GM19238 (cell line): ENCODE results near the gene TMEM132C.

Experiments
- DNase-seq: peaks from one replicate; pipeline ENCODE4 v3.0.0; 2011; ENCODE audit warnings: low spot score; ENCODE audit not compliant: insufficient read length

Gene TMEM132C

DNA sequence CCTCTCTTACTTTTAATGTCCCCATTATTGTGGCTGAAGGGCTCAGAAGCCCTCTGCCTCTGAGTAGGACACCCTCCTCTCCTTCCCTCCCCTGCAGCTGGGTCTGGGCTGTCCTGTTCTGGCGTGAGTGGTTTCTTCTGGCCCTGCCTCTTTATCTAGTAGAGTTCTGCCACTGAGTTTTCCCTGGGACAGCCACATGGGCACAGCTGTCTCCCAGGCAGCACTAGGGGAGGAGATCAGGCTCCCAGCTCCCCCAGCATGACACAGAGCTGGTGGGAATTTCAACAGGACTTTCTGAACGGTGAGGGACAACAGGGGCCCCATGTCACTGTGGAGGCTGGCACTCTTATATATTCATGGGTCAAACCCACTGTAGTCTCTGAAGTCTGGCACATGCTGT lies 21.4 kb downstream of the TMEM132C start:
- no peak for DNase-seq

DNA sequence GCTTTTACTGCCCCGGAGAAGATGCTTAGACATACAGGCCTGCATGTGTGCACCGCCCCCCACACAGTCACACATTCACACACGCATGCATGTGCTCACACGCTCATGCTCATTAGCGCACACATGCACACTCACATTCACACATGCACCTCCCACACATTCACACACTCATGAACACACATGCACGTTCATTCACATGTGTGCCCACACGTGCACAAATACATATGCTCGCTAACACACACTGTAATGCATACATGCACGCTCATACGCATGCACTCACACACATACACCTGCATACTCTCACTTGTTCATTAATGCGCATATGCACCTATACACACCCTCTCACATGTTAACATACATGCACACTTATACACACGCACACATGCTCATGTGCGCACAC lies 21.9 kb downstream of the TMEM132C start:
- DNase-seq = no peak

DNA sequence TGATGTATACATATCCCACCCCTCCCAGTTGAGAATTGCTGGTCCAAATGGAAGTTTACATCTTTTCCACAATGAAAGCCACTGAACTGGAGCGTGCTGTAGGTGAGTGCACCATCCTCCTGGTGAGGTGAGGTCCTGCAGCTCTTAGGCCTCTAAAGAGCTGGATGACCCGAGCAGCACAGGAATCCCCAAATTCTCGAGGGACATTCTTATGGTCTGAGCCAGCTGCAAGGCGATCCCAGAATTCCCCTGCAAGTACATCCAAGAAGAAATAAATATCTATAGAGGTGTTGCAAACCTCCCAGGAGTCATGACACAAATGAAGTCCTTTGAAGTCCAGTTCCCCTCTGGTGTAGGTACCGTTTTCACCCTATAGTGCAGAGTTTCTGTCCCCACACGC lies 24.0 kb downstream of the TMEM132C start:
- no peak for DNase-seq

DNA sequence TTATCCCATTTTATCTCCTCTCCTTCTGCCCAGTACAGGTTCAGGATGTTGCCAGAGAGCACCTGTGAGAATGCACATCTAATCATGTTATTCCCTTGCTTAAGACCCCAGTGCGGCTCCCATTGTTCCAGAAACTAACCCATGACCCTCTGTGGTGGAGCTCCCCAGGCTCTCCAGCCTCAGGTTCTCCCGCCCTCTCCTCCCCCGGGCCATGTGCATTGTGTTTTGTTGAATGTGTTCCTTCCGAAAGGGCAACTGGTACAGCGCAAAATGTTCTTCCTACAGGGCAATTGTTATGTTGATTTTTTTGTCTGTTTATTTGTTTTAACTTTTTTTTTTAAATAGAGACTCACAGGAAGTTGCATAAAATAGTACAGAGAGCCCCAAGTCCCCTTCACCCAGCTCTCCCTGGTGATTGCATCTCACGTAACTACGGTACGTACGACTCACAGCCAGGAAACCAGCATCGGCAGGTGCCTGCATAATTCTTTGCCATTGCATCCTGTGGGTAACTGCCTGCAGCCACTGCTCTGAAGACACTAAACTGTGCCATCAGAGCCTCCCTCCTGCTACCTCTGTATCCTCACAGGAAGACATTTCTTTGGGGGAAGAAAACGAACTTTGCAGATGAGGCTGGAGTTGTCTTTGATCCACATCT lies 31.2 kb downstream of the TMEM132C start:
- DNase-seq = no peak

DNA sequence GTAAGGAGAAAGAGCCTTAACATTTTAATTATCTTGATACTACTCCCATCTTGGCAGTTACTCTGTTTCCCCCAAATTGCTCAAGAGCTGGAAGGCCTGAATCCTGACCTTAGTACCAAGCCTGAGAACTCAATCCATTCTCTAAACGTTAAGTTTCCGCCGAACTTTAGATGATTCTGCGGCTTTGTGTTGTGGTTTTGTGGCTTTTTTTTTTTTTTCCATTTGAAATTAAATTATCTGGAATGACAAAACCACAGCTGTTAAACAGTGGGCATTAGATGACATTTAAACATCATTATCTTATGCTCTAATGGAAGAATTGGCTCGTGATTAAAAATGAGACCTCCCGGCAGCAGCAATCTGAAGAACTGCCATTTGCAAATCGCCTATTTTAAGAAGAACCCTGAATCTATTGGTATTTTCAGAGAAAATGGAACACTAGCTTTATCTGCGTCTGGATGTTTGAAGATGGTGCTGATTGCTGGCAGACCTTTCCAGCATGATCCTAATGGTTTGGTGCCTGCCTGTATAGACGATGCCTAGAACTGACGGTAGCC lies 38.4 kb downstream of the TMEM132C start:
- DNase-seq = no peak

DNA sequence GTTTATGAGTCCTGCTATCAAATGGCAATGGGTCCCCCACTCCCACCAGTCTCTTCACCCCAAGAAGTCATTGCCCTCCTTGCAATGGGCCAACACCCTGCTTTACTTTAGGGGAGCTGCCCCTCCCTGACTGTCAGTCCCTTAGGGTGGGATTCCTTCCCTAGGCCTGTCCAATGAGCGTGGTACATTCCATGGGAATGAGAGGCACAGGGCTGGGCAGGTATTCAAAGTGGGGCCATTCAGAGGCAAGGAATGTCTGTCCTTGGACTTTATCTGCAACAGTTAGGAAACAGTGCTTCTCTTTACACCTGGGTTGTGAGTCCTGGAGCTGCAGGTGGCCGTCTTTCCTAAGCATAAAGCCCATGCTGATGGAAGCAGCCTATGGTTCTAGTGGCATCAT lies 40.8 kb downstream of the TMEM132C start:
- DNase-seq = no peak

DNA sequence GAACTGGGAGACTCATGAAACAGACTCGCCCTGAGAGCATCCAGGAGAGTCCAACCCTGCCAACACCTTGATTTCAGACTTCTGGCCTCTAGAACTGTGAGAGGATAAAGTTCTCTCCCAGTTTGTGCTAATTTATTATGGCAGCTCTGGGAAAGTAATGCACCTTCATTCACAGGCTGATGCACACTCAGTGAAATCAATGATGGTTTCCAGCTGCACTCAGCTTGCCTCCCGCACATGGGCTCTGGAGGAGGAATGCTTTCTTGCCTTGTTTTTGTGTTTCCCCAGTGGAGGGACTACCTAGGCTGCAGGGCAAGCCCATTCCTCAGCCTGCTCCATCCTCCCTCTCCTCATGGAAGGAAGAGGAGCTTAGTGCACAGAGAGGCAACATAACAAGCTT lies 45.7 kb downstream of the TMEM132C start:
- no peak for DNase-seq

DNA sequence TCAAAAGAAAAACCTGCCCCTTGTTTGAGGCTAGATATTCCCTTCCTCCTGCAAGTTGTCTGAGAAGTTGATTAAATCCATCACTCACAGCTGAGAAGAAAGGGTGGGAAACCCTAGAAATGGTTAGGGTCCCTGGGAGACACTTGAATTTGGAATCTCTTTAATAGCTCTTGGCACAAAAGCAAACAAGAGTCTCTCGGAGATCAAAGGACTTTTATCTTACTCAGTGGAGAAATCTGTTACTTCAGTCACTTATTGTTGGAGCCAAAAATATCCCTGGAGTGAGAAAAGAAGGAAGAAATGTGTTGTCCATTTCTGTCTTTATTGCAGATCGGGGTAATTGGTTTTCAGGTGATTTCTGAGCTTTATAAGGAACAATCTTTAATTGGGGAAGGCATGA lies 47.0 kb downstream of the TMEM132C start:
- no peak for DNase-seq

DNA sequence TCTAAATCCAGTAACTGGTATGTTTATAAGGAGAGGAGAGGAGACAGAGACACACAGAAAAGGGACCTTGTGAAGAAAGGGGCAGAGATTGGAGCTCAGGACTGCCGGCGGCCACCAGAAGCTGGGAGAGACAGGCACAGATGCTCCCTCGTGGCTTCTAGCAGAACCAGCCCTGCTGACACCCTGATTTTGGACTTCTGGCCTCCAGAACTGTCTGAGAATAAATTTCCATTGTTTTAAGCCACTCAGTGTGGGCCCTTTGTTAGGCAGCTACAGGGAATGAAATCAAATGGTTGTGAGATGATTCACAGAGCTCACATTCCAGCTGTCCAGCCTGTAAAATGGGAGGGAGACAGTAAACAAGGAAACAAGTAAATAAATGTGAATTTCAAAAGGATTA lies 47.6 kb downstream of the TMEM132C start:
- no peak for DNase-seq

DNA sequence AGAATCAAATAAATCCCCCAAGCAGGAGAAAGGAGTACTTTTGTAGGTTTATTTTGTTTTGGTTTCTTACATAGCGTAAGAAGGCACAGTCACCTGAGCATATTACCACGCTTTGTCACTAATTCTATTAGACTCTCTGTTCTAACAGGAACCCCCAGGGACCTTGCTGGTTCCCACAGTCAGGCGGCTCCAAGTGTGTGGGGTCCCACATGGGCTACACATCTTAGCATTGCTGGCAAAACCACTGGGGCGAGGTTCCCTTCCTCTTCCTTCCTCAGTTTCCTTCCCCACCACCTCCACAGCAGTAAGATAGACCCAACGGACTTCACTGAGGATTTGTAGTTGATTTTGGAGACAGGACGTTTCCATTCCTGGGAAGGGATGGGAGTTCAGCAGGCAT lies 49.1 kb downstream of the TMEM132C start:
- no peak for DNase-seq

DNA sequence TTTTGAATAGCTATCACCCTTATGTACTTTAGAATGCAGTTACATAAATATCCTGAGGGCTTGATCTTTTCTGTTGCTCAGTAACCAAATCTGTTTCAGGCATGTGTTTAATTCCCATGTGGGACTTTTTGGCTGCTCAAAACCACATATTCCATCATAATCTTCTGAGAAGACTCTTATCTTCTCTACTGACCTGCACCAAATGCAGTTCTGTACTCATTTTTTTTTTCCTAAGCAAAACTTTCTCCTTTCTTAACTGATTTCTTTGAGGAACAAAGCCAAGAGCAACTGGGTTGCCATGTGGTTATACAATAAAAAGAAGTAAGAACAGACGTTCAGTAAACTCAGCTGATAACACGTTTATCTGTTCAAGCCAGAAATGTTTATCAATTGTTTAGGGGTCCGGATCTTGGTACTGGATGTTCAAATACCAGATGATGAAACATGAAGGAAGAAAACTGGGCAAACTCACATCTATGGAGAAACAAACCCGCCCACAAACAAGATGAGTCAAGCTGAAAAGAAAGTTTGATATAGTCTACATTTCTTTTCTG lies 50.1 kb downstream of the TMEM132C start:
- no peak for DNase-seq

DNA sequence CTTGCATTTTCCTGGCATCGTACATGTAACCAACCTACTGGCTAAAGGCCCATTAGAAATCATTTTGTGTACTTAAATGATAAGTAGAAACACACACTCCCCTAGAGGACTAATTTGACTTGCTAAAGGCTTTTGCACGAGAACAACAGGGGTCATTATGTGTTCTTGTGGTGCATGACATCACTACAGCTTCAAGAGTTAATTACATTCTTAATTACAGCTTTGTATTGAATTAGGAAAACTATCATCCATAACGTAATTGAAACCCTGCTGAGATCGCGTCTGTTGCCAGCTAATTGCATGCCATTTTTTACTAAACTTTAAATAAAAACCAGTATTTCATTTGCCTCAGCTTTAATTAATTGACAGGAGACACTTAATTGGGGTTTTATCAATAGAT lies 51.4 kb downstream of the TMEM132C start:
- DNase-seq = no peak

DNA sequence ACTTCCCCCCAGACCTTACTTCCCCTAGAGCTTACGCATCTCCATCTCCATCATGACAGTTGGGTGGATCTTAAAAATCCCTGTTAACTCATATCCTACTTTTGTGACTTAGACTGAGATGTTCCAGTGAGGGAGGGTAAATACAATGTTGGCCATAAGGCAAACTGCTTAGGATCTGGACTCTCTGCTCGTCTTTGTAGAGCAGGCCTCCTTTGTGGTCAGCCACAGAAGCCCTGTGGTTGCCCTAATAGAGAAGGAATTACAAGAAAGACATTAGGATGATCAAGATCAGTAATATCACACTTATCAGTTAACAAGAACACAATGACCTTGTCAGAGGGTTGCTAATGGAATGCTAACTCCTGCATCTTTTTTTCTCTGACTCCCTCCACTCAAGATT lies 52.0 kb downstream of the TMEM132C start:
- DNase-seq = no peak

DNA sequence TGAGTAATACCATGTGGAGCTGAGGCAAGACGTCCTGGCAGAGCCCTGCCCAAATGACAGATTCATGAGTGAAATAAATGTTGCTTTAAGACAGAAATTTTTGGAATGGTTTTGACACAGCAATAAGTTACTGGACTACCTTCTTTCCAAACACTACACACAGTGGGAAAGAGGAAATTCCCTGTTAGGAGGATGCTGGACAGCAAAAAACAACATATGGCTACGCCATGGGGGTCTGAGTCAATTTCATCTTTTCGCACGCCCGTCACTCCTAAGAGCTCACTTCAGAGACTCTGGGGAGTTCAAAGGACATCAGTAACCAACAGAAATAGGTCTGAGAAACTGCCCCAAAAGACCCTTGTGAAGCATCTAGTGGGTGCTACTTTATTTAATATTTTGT lies 55.4 kb downstream of the TMEM132C start:
- DNase-seq = no peak

DNA sequence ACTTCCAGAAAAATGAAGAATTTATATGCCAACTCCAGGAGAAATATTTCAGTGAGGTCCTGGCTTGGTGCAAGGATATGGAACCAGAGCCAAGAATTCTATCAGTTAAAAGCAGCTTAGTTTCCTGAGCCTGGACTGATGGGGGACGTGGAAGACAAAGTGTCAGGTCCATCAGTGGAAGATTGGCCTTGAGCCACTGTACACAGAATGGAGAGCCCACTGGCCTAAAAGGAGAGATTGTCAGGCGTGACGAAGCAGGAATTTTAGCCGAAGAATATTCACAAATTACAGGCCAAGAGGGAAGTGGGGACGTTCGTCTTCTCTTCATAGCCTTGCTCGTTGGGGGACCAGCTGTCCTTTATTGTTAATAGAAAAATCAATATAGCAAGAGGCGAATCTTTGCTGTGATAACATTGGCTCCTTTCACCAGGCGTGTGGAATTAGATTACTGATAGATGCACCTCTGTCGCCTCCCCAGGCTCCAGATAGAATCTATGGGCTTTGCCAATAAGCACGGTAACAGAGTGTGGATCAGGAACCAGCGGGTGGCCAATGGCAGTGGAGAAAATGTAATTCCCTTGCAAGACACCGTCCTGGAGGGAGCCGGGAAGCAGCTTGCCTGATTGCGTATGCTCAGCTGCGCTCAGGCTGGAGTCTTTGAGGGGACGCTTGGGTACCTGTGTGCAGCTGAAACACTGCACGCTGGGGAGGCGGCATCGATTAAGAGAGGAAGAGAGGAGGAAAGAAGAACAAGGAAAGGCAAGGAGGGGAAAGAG lies 56.4 kb downstream of the TMEM132C start:
- DNase-seq = no peak

DNA sequence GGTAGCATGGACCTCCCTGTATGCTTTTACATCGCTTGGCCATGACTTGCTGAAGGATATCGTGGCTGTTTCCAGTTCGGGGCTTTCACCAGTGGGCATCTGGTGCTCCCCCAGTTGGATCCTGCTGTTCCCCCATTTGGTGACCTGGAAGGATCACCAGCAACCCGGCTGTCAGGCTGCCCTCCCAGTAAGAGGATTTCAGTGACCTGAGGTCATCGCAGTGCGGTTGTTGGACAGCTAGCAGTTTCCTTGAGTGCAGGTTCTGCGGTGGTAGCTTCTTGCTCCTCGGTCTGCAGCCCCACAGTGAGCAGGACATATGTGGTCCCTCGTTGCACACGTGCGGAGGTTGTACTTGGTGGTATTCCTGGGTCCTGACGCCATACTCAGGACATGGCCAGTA lies 58.7 kb downstream of the TMEM132C start:
- DNase-seq = no peak

DNA sequence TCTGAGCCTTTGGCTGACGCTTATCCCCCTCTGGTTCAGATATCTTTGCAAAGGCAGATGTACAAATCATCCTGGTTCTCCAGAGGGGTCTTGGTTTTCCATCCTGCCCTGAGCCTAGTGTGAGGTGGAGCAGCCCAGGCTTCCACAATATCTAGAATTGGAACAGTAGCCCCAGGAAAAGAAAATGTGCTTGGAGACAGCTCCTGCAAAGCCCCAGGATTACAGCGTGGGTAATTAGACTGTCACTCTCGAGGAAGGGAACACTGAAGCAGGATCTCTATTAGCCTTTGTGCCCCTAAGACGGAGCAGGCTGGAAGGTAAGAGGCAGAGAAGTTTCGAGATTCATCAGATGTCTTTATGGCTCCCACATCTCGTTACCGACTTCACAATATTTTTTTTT lies 59.4 kb downstream of the TMEM132C start:
- DNase-seq = no peak

DNA sequence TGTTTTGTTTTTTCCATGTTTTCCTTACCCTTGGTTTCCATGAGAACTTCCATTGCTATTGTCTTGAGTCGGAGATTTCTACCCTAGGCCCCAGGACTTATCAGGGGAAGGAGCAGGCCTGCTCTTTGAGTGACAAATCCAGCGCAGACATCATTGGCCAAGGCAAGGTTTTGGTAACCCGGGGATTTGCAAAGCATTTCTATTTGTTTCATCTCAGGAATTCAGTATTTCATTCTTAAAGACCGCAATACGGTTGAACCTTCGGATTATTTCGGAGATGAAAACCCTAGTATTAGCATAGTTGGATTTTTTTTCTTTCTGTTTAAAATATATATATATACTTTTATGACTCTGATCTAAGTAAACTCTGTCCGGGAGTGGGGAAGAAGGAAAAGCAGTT lies 62.0 kb downstream of the TMEM132C start:
- DNase-seq = no peak

DNA sequence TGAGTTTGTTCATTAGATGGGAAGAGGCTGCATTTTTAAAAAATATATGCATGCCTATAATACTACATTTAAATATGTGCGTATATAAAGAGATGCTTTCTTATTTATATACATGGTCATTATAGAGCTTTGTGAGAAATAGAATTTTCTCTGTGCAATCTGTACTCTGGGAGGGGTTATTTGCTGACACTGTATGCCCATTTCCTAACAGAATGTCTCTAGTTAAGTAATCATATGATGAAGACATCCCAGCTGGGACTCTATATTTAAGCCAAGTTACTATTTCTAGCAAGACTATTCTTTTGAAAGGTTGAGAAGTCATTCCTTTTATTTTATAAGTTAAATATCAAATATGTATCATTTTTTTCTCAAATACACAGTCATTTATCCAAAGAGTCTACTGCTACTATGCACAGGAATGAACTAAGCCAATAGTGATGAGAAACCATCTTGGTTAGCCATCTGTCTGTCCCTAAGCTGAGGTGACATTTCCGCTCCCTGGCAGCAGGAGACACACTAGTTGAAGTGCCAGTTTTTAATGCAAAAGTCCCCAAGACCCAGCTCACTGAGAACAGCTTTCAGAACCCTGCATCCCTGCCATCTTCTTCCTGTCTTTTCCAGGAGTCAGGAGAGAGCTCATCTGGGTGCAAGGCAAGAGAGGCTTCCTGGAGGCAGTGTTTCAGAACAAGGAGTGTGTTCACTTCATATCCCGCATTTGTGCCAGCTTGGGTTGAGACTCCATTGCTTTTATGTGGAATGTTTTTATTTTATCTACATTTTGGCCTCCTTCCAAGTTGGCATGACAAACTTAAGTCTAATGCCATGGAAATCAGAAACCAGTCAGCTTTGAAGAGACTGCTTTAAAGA lies 69.5 kb downstream of the TMEM132C start:
- no peak for DNase-seq

DNA sequence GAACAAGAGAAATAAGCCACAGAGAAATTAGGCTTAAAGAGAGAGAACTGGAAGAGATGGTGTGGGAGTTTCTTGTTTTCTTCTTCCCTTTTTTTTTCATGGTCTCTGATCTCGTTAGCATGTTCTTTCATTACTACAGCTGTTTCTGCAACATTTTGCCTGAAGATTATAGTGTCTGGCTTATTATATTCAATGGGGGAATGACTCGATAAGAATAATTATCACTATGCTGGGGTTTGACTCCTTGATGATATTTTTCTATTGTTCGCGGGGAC lies 70.0 kb downstream of the TMEM132C start:
- DNase-seq = no peak

DNA sequence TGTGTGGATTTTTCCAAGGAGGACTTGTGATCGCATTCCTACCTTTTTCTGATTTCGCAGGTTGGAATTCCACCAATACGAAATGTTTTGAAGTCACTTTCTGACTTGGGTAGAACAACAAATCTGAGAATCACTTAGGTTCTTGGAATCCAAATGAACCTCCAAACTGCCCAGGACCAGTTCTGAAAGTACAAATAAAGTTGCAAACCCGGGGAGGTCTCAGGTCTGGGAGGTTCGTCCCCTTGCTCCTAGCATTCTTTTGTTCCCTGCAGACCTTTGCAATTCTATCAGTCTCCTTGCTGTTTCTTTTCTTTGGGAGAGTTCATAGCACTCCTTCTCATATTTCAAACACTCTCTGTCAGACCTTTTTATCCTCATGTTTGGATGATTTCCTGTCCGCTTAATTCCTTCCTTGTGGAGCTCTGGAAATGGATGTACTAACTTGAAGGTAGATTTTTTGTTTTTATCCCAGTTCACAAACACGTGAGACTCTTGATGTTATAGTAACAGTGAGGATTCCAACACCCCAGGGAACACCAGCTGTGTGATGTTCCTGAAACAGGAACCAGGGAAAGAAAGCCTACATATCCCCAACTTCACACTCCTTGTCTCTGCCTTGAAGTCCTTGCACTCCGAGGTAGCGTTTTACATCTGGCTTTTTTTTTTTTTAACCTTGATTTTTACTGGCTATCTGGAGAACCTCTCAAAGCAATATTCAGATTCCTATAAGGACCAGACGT lies 70.6 kb downstream of the TMEM132C start:
- DNase-seq = no peak
